ENCODE measurements around the gene VCP. TPM values are rescaled to one million over a fixed set of nuclear protein-coding genes. Genes with fewer than 3 reads are reported as not detected.

VCP gene
- total RNA-seq, 1 donor from 2014 or later: 250 TPM

- DNase-seq (ENCODE audit: low read depth): no peak
- TF ChIP-seq CTCF (IDR thresholded peaks at IDR 0.05; ENCODE audit: insufficient read depth, low read length, poor library complexity, severe bottlenecking): no peak
- H3K27me3 ChIP-seq (ENCODE audit: control insufficient read depth, insufficient read depth, low read length): no peaks in the 10 kb centered on the region
- no peak overlapping the region for H3K4me3 ChIP-seq (ENCODE audit: low read depth, low read length)
- no peaks in the 10 kb centered on the region for H3K36me3 ChIP-seq (ENCODE audit: control insufficient read depth, insufficient read depth, low read length)
Measured at GRCh38 chr9:35042081-35042604, 30.3 kb downstream of the VCP start.

GRCh38 chr9:35035851-35036701 lies 36.3 kb downstream of the VCP start:
- Histone ChIP-seq H3K27me3 (ENCODE audit: control insufficient read depth, insufficient read depth, low read length) (no peaks in the 10 kb centered on the region), H3K4me3 (ENCODE audit: low read depth, low read length) (peak overlapping the region; percentile 22), H3K36me3 (ENCODE audit: control insufficient read depth, insufficient read depth, low read length) (no peaks in the 10 kb centered on the region)
- no peak for DNase-seq (ENCODE audit: low read depth)
- TF ChIP-seq CTCF (IDR thresholded peaks at IDR 0.05; ENCODE audit: insufficient read depth, low read length, poor library complexity, severe bottlenecking): no peak

- DNase-seq (ENCODE audit: low read depth): no peak
- Histone ChIP-seq H3K4me3 (ENCODE audit: low read depth, low read length) (no peak overlapping the region), H3K27me3 (ENCODE audit: control insufficient read depth, insufficient read depth, low read length) (no peaks in the 10 kb centered on the region), H3K36me3 (ENCODE audit: control insufficient read depth, insufficient read depth, low read length) (no peaks in the 10 kb centered on the region)
- TF ChIP-seq CTCF (IDR thresholded peaks at IDR 0.05; ENCODE audit: insufficient read depth, low read length, poor library complexity, severe bottlenecking): no peak
Measured at GRCh38 chr9:35033101-35033500, 39.3 kb downstream of the VCP start.

DNA sequence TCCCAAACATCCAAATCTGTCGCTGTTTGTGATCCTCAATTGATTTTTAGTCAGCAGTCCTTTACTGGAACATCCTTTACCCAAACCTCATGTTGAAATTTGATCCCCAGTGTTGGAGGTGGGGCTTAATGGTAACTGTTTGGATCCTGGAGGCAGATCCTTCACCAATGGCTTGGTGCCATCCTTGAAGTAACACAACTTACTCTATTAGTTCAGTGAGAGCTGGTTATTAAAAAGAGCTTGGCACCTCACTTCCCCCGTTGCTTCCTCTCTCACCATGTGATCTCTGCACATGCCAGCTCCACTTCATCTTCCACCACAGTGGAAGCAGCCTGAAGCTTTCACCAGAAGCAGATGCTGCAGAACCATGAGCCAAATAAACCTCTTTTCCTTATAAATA lies 42.6 kb downstream of the VCP start:
- H3K27me3 ChIP-seq (ENCODE audit: control insufficient read depth, insufficient read depth, low read length): no peaks in the 10 kb centered on the region
- no peak for TF ChIP-seq CTCF (IDR thresholded peaks at IDR 0.05; ENCODE audit: insufficient read depth, low read length, poor library complexity, severe bottlenecking)
- DNase-seq (ENCODE audit: low read depth): no peak

DNA sequence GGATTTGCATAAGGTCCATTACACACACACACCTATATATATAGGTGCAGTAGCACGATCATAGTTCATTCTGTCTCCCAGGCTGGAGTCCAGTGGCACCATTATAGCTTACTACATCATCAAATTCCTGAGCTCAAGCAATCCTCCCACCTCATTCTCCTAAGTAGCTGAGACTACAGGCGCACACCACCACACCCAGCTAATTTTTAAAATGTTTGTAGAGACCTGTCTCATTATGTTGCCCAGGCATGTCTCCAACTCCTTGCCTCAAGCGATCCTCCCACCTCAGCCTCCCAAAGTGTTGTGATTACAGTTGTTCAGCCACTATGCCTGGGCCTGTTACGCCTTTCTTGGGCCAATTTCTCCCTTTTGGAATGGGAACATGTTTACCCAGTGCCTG lies 43.2 kb downstream of the VCP start:
- no peak for DNase-seq (ENCODE audit: low read depth)
- Histone ChIP-seq H3K27me3 (ENCODE audit: control insufficient read depth, insufficient read depth, low read length) (no peaks in the 10 kb centered on the region), H3K4me3 (ENCODE audit: low read depth, low read length) (no peak overlapping the region), H3K36me3 (ENCODE audit: control insufficient read depth, insufficient read depth, low read length) (no peaks in the 10 kb centered on the region)
- TF ChIP-seq CTCF (IDR thresholded peaks at IDR 0.05; ENCODE audit: insufficient read depth, low read length, poor library complexity, severe bottlenecking): no peak

More for the DNA sequence above, 42.6 kb downstream of the VCP start:
- Histone ChIP-seq H3K4me3 (ENCODE audit: low read depth, low read length) (no peak overlapping the region), H3K36me3 (ENCODE audit: control insufficient read depth, insufficient read depth, low read length) (no peaks in the 10 kb centered on the region)

All from kidney epithelial cell (primary cell).